ENCODE measurements around the gene PRR3. TPM values are rescaled to one million over a fixed set of nuclear protein-coding genes. Genes with fewer than 3 reads are reported as not detected.

Gene PRR3
- total and polyA plus RNA-seq, 9 of the 15 experiments (the other 6 are each of a cell fraction or from before 2014, with no cell fraction given) = 23.5 to 59.6 (median 28.8) TPM

DNA sequence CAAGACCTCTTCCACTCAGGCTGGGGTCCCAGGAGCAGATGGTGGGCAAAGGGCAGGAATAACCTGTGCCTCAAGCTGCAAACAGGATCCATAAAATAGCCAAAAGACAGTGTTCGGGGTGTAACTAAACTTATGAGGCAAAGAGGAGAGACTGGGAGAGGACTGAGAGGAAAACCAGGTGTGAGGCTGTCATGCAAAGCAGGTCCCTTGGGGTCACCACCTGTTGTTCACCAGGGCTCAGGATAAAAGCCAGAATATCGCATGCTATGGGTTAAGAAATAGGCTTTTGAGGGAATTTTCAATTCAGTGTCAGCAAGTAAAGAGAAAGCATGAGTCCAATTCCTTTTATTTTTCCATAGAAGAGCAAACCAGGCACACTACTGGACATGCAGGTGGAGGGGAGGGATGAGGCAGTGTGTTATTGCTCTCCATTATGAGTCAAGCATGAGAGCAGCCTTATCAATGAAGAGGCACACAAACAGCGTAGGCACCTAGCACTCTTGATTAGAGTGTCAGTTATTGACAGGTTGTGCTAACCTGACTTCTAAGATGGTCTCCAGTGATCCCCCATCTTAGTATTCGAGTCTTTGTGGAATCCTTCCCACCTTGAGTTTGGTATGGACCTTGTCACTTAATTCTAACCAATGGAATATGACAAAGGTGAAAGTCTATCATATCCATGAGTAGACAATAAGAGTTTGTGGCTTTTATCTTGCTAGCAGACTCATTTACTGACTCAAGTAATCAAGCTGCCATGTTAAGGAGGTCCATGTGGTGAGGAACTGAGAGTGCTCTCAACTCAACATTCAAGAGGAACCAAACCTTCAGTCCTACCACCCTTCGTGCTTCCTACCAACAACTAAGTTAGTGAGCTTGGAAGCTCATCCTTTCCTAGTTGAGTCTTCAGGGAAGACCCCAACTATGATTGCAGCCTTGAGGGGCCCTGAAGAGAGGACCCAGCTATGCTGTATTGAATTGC, 49.0 kb upstream of the PRR3 start (continued):
- TF ChIP-seq TEAD4 (IDR thresholded peaks at IDR 0.05; ENCODE audit: low read length) = 0 out of 2 replicates have a peak, but pooled peaks have one; percentile 12
- no peak for TF ChIP-seq TEAD4 (CRISPR knock-in tag; IDR thresholded peaks at IDR 0.05; ENCODE audit: borderline replicate concordance)
- no peak for TF ChIP-seq FOXA1 (IDR thresholded peaks at IDR 0.05; ENCODE audit: borderline replicate concordance)
- 0 out of 2 replicates have a peak, but pooled peaks have one; percentile 29 for TF ChIP-seq ZNF395 (CRISPR knock-in tag; IDR thresholded peaks at IDR 0.05)
- no peak for TF ChIP-seq XRCC3 (IDR thresholded peaks at IDR 0.05)
- TF ChIP-seq ASH1L (IDR thresholded peaks at IDR 0.05; ENCODE audit: borderline replicate concordance, low read depth, partially characterized antibody) = no peak
- no peak for TF ChIP-seq TEAD1 (CRISPR knock-in tag; IDR thresholded peaks at IDR 0.05)
- no peak; the same call in 1 of the 2 replicates for TF ChIP-seq FOSL1 (tag; conservative IDR thresholded peaks at IDR 0.05)
- TF ChIP-seq, protein P1, sequence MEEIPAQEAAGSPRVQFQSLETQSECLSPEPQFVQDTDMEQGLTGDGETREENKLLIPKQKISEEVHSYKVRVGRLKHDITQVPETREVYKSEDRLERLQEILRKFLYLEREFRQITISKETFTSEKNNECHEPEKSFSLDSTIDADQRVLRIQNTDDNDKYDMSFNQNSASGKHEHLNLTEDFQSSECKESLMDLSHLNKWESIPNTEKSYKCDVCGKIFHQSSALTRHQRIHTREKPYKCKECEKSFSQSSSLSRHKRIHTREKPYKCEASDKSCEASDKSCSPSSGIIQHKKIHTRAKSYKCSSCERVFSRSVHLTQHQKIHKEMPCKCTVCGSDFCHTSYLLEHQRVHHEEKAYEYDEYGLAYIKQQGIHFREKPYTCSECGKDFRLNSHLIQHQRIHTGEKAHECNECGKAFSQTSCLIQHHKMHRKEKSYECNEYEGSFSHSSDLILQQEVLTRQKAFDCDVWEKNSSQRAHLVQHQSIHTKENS (CRISPR knock-in tag; IDR thresholded peaks at IDR 0.05) = no peak
- TF ChIP-seq CBFA2T3 (IDR thresholded peaks at IDR 0.05) = peak; percentile 59
- no peak for TF ChIP-seq POLR2A (conservative IDR thresholded peaks at IDR 0.05)
- TF ChIP-seq THAP12 (CRISPR knock-in tag; IDR thresholded peaks at IDR 0.05) = peak; percentile 29; the same call in 1 of the 2 replicates
- TF ChIP-seq, protein P2, sequence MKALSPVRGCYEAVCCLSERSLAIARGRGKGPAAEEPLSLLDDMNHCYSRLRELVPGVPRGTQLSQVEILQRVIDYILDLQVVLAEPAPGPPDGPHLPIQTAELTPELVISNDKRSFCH (CRISPR knock-in tag; IDR thresholded peaks at IDR 0.05) = no peak
- TF ChIP-seq, protein P2 (tag; IDR thresholded peaks at IDR 0.05) = peak; percentile 69
- TF ChIP-seq, protein P3, sequence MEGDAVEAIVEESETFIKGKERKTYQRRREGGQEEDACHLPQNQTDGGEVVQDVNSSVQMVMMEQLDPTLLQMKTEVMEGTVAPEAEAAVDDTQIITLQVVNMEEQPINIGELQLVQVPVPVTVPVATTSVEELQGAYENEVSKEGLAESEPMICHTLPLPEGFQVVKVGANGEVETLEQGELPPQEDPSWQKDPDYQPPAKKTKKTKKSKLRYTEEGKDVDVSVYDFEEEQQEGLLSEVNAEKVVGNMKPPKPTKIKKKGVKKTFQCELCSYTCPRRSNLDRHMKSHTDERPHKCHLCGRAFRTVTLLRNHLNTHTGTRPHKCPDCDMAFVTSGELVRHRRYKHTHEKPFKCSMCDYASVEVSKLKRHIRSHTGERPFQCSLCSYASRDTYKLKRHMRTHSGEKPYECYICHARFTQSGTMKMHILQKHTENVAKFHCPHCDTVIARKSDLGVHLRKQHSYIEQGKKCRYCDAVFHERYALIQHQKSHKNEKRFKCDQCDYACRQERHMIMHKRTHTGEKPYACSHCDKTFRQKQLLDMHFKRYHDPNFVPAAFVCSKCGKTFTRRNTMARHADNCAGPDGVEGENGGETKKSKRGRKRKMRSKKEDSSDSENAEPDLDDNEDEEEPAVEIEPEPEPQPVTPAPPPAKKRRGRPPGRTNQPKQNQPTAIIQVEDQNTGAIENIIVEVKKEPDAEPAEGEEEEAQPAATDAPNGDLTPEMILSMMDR (IDR thresholded peaks at IDR 0.05 in 2 of 3, conservative IDR thresholded peaks at IDR 0.05 in 1 of 3; ENCODE audit: insufficient read depth in 2 of 3, low read depth in 1 of 3, low read length in 3 of 3) = no peak
